Inferior parietal cortex (tissue), 1 donor: ENCODE results near the gene EHBP1.
"Not testable (repeated sequence)": the region's sequence is repeated elsewhere in the genome, so short reads cannot be mapped to it uniquely, and the experiment has no call there.

Experiments used
- DNase-seq: peaks from one replicate; pipeline ENCODE4 v3.0.0-alpha.2; 2016; ENCODE audit errors: extremely low spot score

EHBP1 gene

GRCh38 chr2:62733546-62733945 is 28.0 kb downstream of the EHBP1 start:
- no peak for DNase-seq

- no peak for DNase-seq
Measured at GRCh38 chr2:62736899-62737559, 31.5 kb downstream of the EHBP1 start.

- no peak for DNase-seq
Measured at GRCh38 chr2:62738981-62739936, 33.7 kb downstream of the EHBP1 start.

GRCh38 chr2:62740221-62740620 is 34.7 kb downstream of the EHBP1 start:
- no peak for DNase-seq

GRCh38 chr2:62741127-62741526 is 35.6 kb downstream of the EHBP1 start:
- DNase-seq = no peak

- no peak for DNase-seq
Measured at GRCh38 chr2:62741954-62742722, 36.6 kb downstream of the EHBP1 start.

GRCh38 chr2:62743506-62743905 is 38.0 kb downstream of the EHBP1 start:
- DNase-seq = no peak

GRCh38 chr2:62744603-62745002 is 39.1 kb downstream of the EHBP1 start:
- no peak for DNase-seq

GRCh38 chr2:62745891-62746481 is 40.5 kb downstream of the EHBP1 start:
- no peak for DNase-seq

GRCh38 chr2:62747169-62747568 is 41.7 kb downstream of the EHBP1 start:
- no peak for DNase-seq

GRCh38 chr2:62747876-62748275 is 42.4 kb downstream of the EHBP1 start:
- DNase-seq = no peak

- DNase-seq = not testable (repeated sequence)
Measured at GRCh38 chr2:62749111-62749510, 43.6 kb downstream of the EHBP1 start.

GRCh38 chr2:62757029-62757428 is 51.5 kb downstream of the EHBP1 start:
- DNase-seq = no peak

- DNase-seq = no peak
Measured at GRCh38 chr2:62760026-62760425, 54.5 kb downstream of the EHBP1 start.

- no peak for DNase-seq
Measured at GRCh38 chr2:62760555-62760954, 55.0 kb downstream of the EHBP1 start.

GRCh38 chr2:62765619-62766376 is 60.3 kb downstream of the EHBP1 start:
- DNase-seq = no peak

GRCh38 chr2:62768615-62769014 is 63.1 kb downstream of the EHBP1 start:
- no peak for DNase-seq

- no peak for DNase-seq
Measured at GRCh38 chr2:62770629-62771028, 65.1 kb downstream of the EHBP1 start.

- DNase-seq = peak; percentile 81
Measured at GRCh38 chr2:62774555-62775366, 69.2 kb downstream of the EHBP1 start.

GRCh38 chr2:62775367-62775668 is 69.8 kb downstream of the EHBP1 start:
- DNase-seq = no peak
